Measurements from ENCODE around the gene BBC3. TPM values are rescaled to one million over a fixed set of nuclear protein-coding genes. Genes with fewer than 3 reads are reported as not detected.

Gene BBC3
- total and polyA plus RNA-seq, 2 of the 4 experiments (the other 2 are of a cell fraction) = 1.6 to 6.5 TPM

- ChIA-PET POLR2A (ENCODE audit: unreplicated experiment) (no interaction called here), CTCF (no interaction called here)
- H2BK20ac ChIP-seq (ENCODE audit: low read depth, low read length) = no peak overlapping the region
- no peak for ATAC-seq (ENCODE audit: low read depth)
- no peak overlapping the region for H3K4me2 ChIP-seq (ENCODE audit: low read depth, low read length)
- no peak overlapping the region for H3K4me3 ChIP-seq (ENCODE audit: insufficient read depth, low read depth, low read length)
- no peak overlapping the region for H3K4ac ChIP-seq (ENCODE audit: low read depth, low read length)
- no peak overlapping the region for H2BK15ac ChIP-seq (ENCODE audit: low read depth, low read length)
- H4K5ac ChIP-seq (ENCODE audit: low read depth, low read length) = no peak overlapping the region
- dilution Hi-C loops (cut with HindIII; ENCODE audit: low sequenced_read_pairs, unreplicated experiment) (no loop called here), intact Hi-C loops (cut with micrococcal nuclease) (no loop called here), in situ Hi-C loops (cut with MboI; ENCODE audit: low sequenced_read_pairs) (no loop called here)
- H3K9me1 ChIP-seq (ENCODE audit: insufficient read depth, low read length) = peaks cover 10% of the 10 kb centered on the region
- no peaks in the 10 kb centered on the region for H3K27me3 ChIP-seq (ENCODE audit: control insufficient read depth, insufficient read depth, low read length)
- H3K18ac ChIP-seq (ENCODE audit: low read depth, low read length) = no peak overlapping the region
- no peak overlapping the region for H2BK120ac ChIP-seq (ENCODE audit: low read depth, low read length)
- H3K9me3 ChIP-seq (ENCODE audit: control insufficient read depth, insufficient read depth, low read length) = no peaks in the 10 kb centered on the region
- H3K27ac ChIP-seq (ENCODE audit: insufficient read depth, low read length) = no peak overlapping the region
- no peak overlapping the region for H2AFZ ChIP-seq (replicated peaks; ENCODE audit: low read length, poor library complexity)
- no peak overlapping the region for H3K56ac ChIP-seq (ENCODE audit: extremely low read depth, insufficient read depth, low read length)
- H3K79me1 ChIP-seq (ENCODE audit: low read depth in 1 of 2, low read length in 2 of 2) = peaks cover 19 to 82% of the 10 kb centered on the region in 2 experiments
- no peak overlapping the region for H4K91ac ChIP-seq (ENCODE audit: insufficient read depth, low read depth, low read length)
- H2BK5ac ChIP-seq (ENCODE audit: low read depth, low read length, poor library complexity, severe bottlenecking) = no peak overlapping the region
- peaks cover 39% of the 10 kb centered on the region for H4K20me1 ChIP-seq (ENCODE audit: insufficient read depth, low read length)
- peaks cover 8% of the 10 kb centered on the region for H3K36me3 ChIP-seq (ENCODE audit: control insufficient read depth, insufficient read depth, low read length)
- H4K8ac ChIP-seq (ENCODE audit: low read depth in 2 of 2, low read length in 2 of 2) = no peak overlapping the region
- peaks cover 11% of the 10 kb centered on the region for H3K4me1 ChIP-seq (ENCODE audit: control insufficient read depth, insufficient read depth, low read length)
- WGBS, 2 experiments (ENCODE audit: extremely low coverage in 2 of 2, insufficient read length in 1 of 2) = 100% methylated on average over 1 of the region's 5 CpGs; no CpG with 5 or more reads in 1 of the 2 experiments
- H3K23ac ChIP-seq (ENCODE audit: low read depth, low read length) = peak overlapping the region; percentile 23; the same call in 1 of the 2 replicates
- no peak overlapping the region for H3K9ac ChIP-seq (ENCODE audit: low read depth, low read length)
- no peak for DNase-seq
- peak overlapping the region; percentile 12 for H2AK9ac ChIP-seq (replicated peaks; ENCODE audit: low read depth, low read length, poor library complexity)
- BruUV-seq (replicated peaks) = no TSS peak
- no peak for TF ChIP-seq NFE2L2 (IDR thresholded peaks at IDR 0.05; ENCODE audit: low read depth, low read length)
- TF ChIP-seq USF2 (IDR thresholded peaks at IDR 0.05; ENCODE audit: low read depth, low read length) = no peak
- no peak for TF ChIP-seq RAD21 (IDR thresholded peaks at IDR 0.05; ENCODE audit: low read length)
- TF ChIP-seq ELK1 (IDR thresholded peaks at IDR 0.05; ENCODE audit: borderline replicate concordance, low read depth, low read length) = no peak
- no peak for TF ChIP-seq RCOR1 (IDR thresholded peaks at IDR 0.05; ENCODE audit: insufficient replicate concordance, low read length)
- TF ChIP-seq MAFK (IDR thresholded peaks at IDR 0.05; ENCODE audit: low read depth, low read length) = no peak
- no peak for TF ChIP-seq CEBPB (IDR thresholded peaks at IDR 0.05; ENCODE audit: low read depth, low read length)
- no peak for TF ChIP-seq RFX5 (IDR thresholded peaks at IDR 0.05; ENCODE audit: low read depth, low read length)
- no peak for TF ChIP-seq FOS (IDR thresholded peaks at IDR 0.05; ENCODE audit: low read depth, low read length)
- no peak for TF ChIP-seq SMC3 (IDR thresholded peaks at IDR 0.05; ENCODE audit: low read depth, low read length)
- H2AK5ac ChIP-seq (ENCODE audit: low read depth, low read length) = no peak overlapping the region; the same call in 1 of the 2 replicates
- H3K14ac ChIP-seq (replicated peaks; ENCODE audit: low read depth, low read length) = no peak overlapping the region
Measured at GRCh38 chr19:47188507-47189033, 42.4 kb downstream of the BBC3 start.
